Prostate gland (tissue), 2 donors: ENCODE results near the gene CDK19. TPM values are rescaled to one million over a fixed set of nuclear protein-coding genes. Genes with fewer than 3 reads are reported as not detected.

Source experiments
- DNase-seq: peaks from one replicate; pipeline ENCODE4 v3.0.0-alpha.2; 2019; ENCODE audit warnings: low spot score
- H3K27ac ChIP-seq, 2 donors: fragments of 200-600 bp; sonication (generic); 2 replicates each; pipeline ENCODE4 v1.5.1; 2017 to 2019
- H3K27me3 ChIP-seq: fragments of 200-600 bp; sonication (generic); replicated peaks from 2 replicates; pipeline ENCODE4 v1.5.1; 2019; ENCODE audit not compliant: insufficient read depth
- H3K36me3 ChIP-seq, 2 donors: fragments of 200-600 bp; sonication (generic); 1 replicate in 1 of 2; 2 replicates in 1 of 2; pipeline versions ENCODE4 v1.5.1 to v1.8.1; 2017 to 2019
- H3K4me1 ChIP-seq: fragments of 200-600 bp; sonication (generic); replicated peaks from 2 replicates; pipeline ENCODE4 v1.5.1; 2019
- H3K4me3 ChIP-seq, 2 donors: fragments of 200-600 bp; sonication (generic); 2 replicates each; pipeline ENCODE4 v1.5.1; 2017 to 2019
- H3K9me3 ChIP-seq: fragments of 200-600 bp; sonication (generic); 2 replicates; pipeline ENCODE4 v1.5.1; 2017
- CTCF ChIP-seq, 4 experiments: fragments of 200-600 bp in 2 of 4; fragments of 450-650 bp in 2 of 4; sonication (generic) in 2 of 4; IDR thresholded peaks; 1 replicate in 3 of 4; 2 replicates in 1 of 4; pipeline ENCODE4 v1.5.1; 2016 to 2019; ENCODE audit warnings: antibody characterized with exemption in 4 of 4, mild to moderate bottlenecking in 2 of 4, moderate library complexity in 2 of 4
- POLR2A ChIP-seq: fragments of 450-650 bp; IDR thresholded peaks from one replicate; pipeline ENCODE4 v1.6.1; 2016; ENCODE audit warnings: antibody characterized with exemption, mild to moderate bottlenecking
- POLR2AphosphoS5 ChIP-seq: sonication (generic); formaldehyde crosslinking; IDR thresholded peaks from one replicate; pipeline ENCODE4 v1.6.1; 2017; ENCODE audit warnings: antibody characterized with exemption
- WGBS: methylation state at CpG from one replicate; pipeline ENCODE4 v1.1.5; 2018; 5-methylcytosine and 5-hydroxymethylcytosine counted together
- intact Hi-C: fragments of 100-400 bp; cut with DNase I; formaldehyde crosslinking; loops from one replicate; pipeline ENCODE4 v1.14.2; 2022
- total RNA-seq, 2 donors: library from RNA; depleted of rRNA; stranded (reverse); fragments of >200 nt; gene quantifications; one replicate each; pipeline ENCODE4 v1.1.0, GENCODE V29; 2016

The CDK19 gene
- total RNA-seq, 2 donors from 2014 or later = 41.4 to 70.2 TPM

DNA sequence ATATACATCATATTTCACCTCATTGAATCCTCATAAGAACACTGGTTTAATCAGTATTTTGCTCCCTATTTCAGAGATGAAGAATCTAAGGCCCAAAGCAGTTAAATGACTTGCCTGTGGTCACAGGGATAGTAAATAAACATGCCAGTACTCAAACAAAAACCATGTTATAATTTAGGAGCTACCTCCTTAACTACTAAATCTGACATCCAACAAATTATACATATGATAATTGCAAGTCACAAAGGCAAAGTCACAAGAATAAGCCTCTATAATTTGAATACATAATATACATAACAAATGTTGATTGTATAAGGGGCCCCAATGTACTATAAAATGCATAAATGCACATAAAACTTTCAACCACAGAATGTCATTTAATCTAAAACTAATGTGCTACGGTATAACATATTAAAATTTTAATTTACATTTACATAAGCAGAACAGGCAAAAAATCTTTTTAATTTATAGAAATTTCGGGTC is 181.5 kb downstream of the CDK19 start:
- TF ChIP-seq CTCF (IDR thresholded peaks at IDR 0.05) = no peak
- TF ChIP-seq POLR2A = no peak
- TF ChIP-seq POLR2AphosphoS5 = no peak
- DNase-seq = no peak
- Histone ChIP-seq H3K9me3 (no peaks in the 10 kb centered on the region), H3K27me3 (no peaks in the 10 kb centered on the region), H3K36me3 (no peaks in the 10 kb centered on the region), H3K4me1 (no peaks in the 10 kb centered on the region), H3K27ac (peak overlapping the region in 1 of 2 donors; percentile 9), H3K4me3 (no peak overlapping the region)
- intact Hi-C loops = no loop called here
- WGBS = 88% methylated on average over 2 of the region's 2 CpGs

DNA sequence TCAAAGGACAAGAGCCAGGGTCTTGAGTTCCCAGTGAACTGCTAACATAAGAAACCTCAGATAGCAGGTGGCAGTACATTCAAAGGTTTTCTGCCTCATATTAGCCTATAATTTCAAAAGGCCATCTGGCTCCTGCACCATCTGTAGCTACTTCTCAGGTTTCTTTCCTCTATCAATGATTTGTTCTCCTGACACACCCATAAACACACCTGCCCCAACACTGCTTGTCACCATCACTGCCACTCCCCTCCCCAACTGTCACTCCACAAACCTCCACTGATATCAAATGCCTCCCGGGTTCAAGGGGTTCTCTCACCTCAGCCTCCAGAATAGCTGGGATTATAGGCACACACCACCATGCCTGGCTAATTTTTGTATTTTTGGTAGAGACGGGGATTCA is 186.1 kb downstream of the CDK19 start:
- Histone ChIP-seq H3K4me1 (no peaks in the 10 kb centered on the region), H3K36me3 (no peaks in the 10 kb centered on the region), H3K9me3 (no peaks in the 10 kb centered on the region), H3K27me3 (no peaks in the 10 kb centered on the region), H3K27ac (no peak overlapping the region), H3K4me3 (no peak overlapping the region)
- DNase-seq = no peak
- TF ChIP-seq POLR2A (no peak), CTCF (IDR thresholded peaks at IDR 0.05) (no peak), POLR2AphosphoS5 (no peak)
- intact Hi-C loops = no loop called here
- whole genome bisulfite sequencing = 100% methylated on average over 2 of the region's 2 CpGs

GRCh38 chr6:110628330-110628729 is 186.9 kb downstream of the CDK19 start:
- intact Hi-C loops = no loop called here
- no peaks in the 10 kb centered on the region for H3K27me3 ChIP-seq
- WGBS = 96% methylated on average over 5 of the region's 5 CpGs

GRCh38 chr6:110626442-110626841 is 188.8 kb downstream of the CDK19 start:
- Histone ChIP-seq H3K9me3 (no peaks in the 10 kb centered on the region), H3K27me3 (no peaks in the 10 kb centered on the region), H3K4me3 (no peak overlapping the region), H3K27ac (no peak overlapping the region), H3K4me1 (peaks cover 6% of the 10 kb centered on the region), H3K36me3 (no peaks in the 10 kb centered on the region)
- WGBS = 100% methylated on average over 1 of the region's 1 CpG
- TF ChIP-seq POLR2AphosphoS5 = no peak
- no peak for TF ChIP-seq CTCF (IDR thresholded peaks at IDR 0.05)
- no peak for TF ChIP-seq POLR2A
- intact Hi-C loops = no loop called here
- DNase-seq = no peak

More at GRCh38 chr6:110628330-110628729, 186.9 kb downstream of the CDK19 start:
- H3K9me3 ChIP-seq = no peaks in the 10 kb centered on the region
- no peak for TF ChIP-seq POLR2AphosphoS5
- no peak for TF ChIP-seq CTCF (IDR thresholded peaks at IDR 0.05)
- no peak for TF ChIP-seq POLR2A
- no peak overlapping the region for H3K27ac ChIP-seq
- no peaks in the 10 kb centered on the region for H3K4me1 ChIP-seq
- no peaks in the 10 kb centered on the region for H3K36me3 ChIP-seq
- H3K4me3 ChIP-seq = no peak overlapping the region
- no peak for DNase-seq

GRCh38 chr6:110625883-110626282 is 189.4 kb downstream of the CDK19 start:
- Histone ChIP-seq H3K36me3 (no peaks in the 10 kb centered on the region), H3K4me1 (peaks cover 6% of the 10 kb centered on the region), H3K27me3 (no peaks in the 10 kb centered on the region), H3K4me3 (no peak overlapping the region), H3K9me3 (no peaks in the 10 kb centered on the region), H3K27ac (peak overlapping the region in 1 of 2 donors; percentile 29)
- intact Hi-C loops = no loop called here
- no peak for DNase-seq
- 74% methylated on average over 2 of the region's 2 CpGs for WGBS
- TF ChIP-seq CTCF (IDR thresholded peaks at IDR 0.05) (no peak), POLR2AphosphoS5 (no peak), POLR2A (no peak)
